Right lung (tissue), 5 donors: Measurements from ENCODE around the gene APOBEC3C. TPM values are rescaled to one million over a fixed set of nuclear protein-coding genes. Genes with fewer than 3 reads are reported as not detected.
"Not testable (repeated sequence)": the region's sequence is repeated elsewhere in the genome, so short reads cannot be mapped to it uniquely, and the experiment has no call there.

Experiments used
- DNase-seq, 2 donors: peaks; one replicate each; pipeline ENCODE4 v3.0.0-alpha.2; 2013
- polyA plus RNA-seq, 5 donors: library from polyadenylated mRNA; unstranded; fragments of 120-200 nt; gene quantifications; one replicate each; pipeline versions ENCODE4 v1.2.1 to v1.2.3, GENCODE V29; 2013; ENCODE audit warnings: inconsistent platforms in 1 of 5, low replicate concordance in 1 of 5; ENCODE audit not compliant: insufficient read length in 5 of 5, insufficient read depth in 1 of 5

The APOBEC3C gene
- polyA plus RNA-seq, 5 donors = 22.3 to 26.8 (median 24.5) TPM

DNA sequence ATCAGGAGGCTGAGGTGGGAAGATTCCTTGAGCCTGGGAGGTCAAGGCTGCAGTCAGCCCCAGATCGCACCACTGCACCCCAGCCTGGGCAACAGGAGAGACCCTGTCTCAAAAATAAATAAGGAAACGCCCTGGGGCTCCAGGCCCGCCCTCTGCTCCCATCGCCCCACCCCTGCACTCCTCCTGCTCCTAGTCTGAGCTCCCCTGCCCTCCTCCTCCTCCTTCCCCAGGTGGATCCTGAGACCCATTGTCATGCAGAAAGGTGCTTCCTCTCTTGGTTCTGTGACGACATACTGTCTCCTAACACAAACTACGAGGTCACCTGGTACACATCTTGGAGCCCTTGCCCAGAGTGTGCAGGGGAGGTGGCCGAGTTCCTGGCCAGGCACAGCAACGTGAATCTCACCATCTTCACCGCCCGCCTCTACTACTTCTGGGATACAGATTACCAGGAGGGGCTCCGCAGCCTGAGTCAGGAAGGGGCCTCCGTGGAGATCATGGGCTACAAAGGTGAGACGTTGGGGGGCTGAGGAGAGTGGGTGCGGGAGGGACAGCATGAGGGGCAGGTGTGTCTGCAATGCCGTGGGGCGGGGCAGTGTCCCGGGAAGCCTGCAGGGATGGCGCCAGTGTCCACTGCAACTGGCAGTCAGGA, 37.9 kb downstream of the APOBEC3C start:
- DNase-seq = not testable (repeated sequence)

DNA sequence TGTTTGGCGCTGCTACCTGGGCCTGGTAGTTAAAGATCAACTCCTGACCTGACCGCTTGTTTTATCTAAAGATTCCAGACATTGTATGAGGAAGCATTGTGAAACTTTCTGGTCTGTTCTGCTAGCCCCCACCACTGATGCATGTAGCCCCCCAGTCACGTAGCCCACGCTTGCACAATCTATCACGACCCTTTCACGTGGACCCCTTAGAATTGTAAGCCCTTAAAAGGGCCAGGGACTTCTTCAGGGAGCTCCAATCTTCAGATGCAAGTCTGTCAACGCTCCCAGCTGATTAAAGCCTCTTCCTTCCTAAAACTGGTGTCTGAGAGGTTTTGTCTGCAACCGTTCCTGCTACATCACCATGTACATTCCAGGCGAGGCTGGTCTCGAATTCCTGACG, 41.6 kb downstream of the APOBEC3C start:
- DNase-seq = no peak

DNA sequence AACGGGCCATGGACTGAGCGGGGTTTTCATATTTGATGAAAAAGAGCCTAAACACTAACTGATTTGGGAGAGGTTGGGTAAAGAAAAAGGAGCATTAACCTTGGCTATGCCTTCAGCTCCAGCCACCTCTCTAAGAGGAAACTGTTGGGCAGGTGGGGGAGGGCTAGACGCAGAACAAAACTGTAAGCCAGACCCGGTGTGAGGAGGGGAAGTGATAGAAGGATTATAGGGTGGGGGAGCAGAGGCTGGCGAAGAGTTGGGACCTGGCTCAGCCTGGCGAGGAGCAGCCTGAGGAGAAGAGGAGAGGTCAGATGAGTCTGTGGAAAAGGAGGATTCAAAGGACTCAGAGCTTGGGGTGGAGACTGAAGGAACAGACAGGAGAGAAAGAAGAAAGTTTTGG, 47.2 kb downstream of the APOBEC3C start:
- DNase-seq = not testable (repeated sequence)

DNA sequence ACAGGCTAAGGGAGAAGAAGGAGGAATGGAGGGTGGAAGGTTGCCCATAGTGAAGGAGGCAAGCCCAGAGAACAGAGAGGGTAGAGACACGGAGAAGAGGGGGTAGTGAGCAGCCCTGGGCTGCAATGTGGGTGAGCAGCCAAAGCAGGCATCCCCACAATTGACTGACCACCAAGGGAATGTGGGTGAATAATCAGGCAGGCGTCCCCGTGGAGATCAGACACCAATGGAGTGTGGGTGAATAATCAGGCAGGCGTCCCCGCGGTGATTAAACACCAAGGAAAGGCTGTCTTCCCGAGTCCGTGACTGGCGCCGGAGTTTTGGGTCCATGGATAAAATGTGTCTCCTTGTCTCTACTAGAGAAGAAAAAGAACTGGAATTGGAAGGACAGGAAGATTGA, 47.9 kb downstream of the APOBEC3C start:
- DNase-seq = not testable (repeated sequence)

DNA sequence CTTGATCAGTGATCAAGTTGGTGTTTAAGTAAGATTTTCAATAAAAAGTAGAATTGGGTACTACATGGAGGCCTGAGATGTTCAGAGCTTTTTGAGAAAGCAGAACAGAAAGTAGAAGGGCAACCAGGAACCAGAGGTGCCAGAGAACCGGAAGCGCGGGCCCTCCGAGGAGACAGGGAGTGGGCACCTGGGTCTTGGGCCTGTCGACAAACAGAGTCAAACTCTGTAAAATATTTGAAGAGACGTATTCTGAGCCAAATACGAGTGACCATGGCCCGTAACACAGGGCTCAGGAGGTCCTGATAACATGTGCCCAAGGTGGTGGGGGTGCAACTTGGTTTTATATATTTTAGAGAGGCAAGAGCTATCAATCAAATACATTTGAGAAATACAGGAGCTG, 49.8 kb downstream of the APOBEC3C start:
- not testable (repeated sequence) for DNase-seq

DNA sequence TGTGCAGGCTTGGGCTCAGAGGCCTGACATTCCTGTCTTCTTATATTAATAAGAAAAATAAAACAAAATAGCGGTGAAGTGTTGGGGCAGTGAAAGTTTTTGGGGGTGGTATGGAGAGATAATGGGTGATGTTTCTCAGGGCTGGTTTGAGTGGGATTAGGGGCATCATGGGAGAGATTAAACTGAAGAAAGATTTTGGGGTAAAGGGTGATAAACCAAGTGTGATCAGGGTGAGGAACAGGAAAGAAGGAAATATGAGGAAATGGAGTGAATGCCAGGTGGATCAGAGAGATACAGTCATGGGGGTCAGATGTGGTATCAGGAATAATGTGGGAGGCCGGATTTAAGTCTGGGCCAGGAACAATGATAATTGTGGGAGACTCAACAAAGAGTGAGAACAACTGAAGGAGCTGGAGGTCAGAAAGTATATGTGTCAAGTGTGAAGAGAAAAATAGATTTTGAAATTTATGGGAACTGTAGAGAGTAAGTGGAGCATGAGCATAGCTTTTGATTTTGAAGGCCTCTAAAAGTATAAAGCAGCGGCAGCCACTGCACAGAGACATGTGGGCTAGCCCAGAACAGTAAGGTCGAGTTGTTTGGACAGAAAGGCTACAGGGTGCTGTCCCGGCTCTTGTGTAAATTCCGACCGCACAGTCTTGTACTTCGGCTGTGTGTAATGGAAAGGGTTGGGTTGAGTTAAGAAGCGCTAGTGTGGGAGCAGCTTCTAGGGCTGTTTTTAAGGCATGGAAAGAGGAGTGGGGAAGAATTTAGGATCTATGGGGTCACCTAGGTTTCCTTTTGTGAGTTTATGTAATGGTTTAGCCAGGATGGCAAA, 52.6 kb downstream of the APOBEC3C start:
- not testable (repeated sequence) for DNase-seq

DNA sequence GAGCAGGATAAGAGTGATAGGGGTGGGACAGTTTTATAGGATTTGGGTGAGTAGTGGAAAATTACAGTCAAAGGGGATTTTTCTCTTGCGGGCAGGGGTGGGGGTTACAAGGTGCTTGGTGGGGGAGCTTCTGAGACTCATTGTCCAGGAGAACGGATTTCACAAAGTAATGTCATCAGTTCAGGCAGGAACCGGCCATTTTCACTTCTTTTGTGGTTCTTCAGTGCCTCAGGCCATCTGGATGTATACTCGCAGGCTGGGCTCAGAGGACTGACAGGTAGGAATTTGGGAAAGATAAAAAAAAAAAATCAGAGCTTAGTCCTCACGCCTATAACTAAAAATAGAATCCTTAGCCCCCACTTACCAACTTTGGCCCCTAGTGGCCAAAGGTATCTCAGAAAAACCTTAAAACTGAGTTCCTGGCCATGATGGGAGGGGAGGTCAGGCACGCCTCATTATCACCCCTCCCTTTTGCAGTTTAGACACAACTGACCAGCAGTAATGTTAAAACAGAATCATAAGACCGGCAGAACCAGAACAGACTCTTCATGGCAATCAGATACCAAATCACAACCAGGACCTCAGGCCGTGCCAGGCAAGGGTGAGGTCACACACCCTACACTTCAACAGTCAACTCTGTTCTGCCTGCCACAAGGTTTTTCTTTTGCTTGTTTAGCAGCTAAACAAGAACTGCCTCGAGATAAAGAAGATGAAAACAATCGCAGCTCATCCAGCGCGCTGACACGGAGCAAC, 54.2 kb downstream of the APOBEC3C start:
- DNase-seq = no peak

Other genes with a start within 250 kb of the APOBEC3C start
- gene DNAL4, start 220.1 kb upstream of the APOBEC3C start, polyA plus RNA-seq = 10 to 100 TPM; 32.2 to 40.6 (median 34.6) TPM
- 10 to 100 TPM in 2 of 5 donors, 1 to 10 TPM in 3; 7.0 to 12.5 (median 8.4) TPM for gene NPTXR, start 170.2 kb upstream of the APOBEC3C start, polyA plus RNA-seq
- 10 to 100 TPM; 20.9 to 42.7 (median 35.2) TPM for gene CBX6, start 142.0 kb upstream of the APOBEC3C start, polyA plus RNA-seq
- gene APOBEC3A, start 56.6 kb upstream of the APOBEC3C start, polyA plus RNA-seq = under 1 TPM in 4 of 5 donors, not detected in 1; 0.15 to 0.40 (median 0.19) TPM
- gene APOBEC3B, start 31.9 kb upstream of the APOBEC3C start, polyA plus RNA-seq = 10 to 100 TPM in 1 of 5 donors, 1 to 10 TPM in 4; 2.9 to 10.3 (median 5.7) TPM
- 1 to 10 TPM; 2.3 to 4.0 (median 3.2) TPM for gene APOBEC3D, start 6.9 kb downstream of the APOBEC3C start, polyA plus RNA-seq
- gene APOBEC3F, start 26.6 kb downstream of the APOBEC3C start, polyA plus RNA-seq = 10 to 100 TPM; 11.0 to 11.7 (median 11.4) TPM
- gene APOBEC3G, start 63.0 kb downstream of the APOBEC3C start, polyA plus RNA-seq = 10 to 100 TPM; 14.2 to 18.6 (median 15.5) TPM
- gene APOBEC3H, start 83.0 kb downstream of the APOBEC3C start, polyA plus RNA-seq = under 1 TPM in 3 of 5 donors, not detected in 2; 0.23 to 0.33 (median 0.26) TPM
- gene CBX7, start 138.4 kb downstream of the APOBEC3C start, polyA plus RNA-seq = 1 to 10 TPM; 6.8 to 7.9 (median 7.2) TPM
- 10 to 100 TPM; 16.6 to 29.0 (median 19.7) TPM for gene PDGFB, start 230.7 kb downstream of the APOBEC3C start, polyA plus RNA-seq